ENCODE data around the gene GAS6. TPM values are rescaled to one million over a fixed set of nuclear protein-coding genes. Genes with fewer than 3 reads are reported as not detected.
"Not testable (repeated sequence)": the region's sequence is repeated elsewhere in the genome, so short reads cannot be mapped to it uniquely, and the experiment has no call there.

GAS6 gene
- total RNA-seq = 67.4 to 74.1 TPM (median 71.5 TPM) in 3 replicates

- Mint-ChIP-seq H3K4me1 (peaks cover 42% of the 10 kb centered on the region), H3K4me3 (peak within 1 kb of the TSS; percentile 70), H3K27ac (peak within 1 kb of the TSS; percentile 14), H3K36me3 (no peaks in the 10 kb centered on the region), H3K27me3 (ENCODE audit: low read depth) (peaks cover 46% of the 10 kb centered on the region), H3K9me3 (no peaks in the 10 kb centered on the region)
- TF ChIP-seq, protein P1, sequence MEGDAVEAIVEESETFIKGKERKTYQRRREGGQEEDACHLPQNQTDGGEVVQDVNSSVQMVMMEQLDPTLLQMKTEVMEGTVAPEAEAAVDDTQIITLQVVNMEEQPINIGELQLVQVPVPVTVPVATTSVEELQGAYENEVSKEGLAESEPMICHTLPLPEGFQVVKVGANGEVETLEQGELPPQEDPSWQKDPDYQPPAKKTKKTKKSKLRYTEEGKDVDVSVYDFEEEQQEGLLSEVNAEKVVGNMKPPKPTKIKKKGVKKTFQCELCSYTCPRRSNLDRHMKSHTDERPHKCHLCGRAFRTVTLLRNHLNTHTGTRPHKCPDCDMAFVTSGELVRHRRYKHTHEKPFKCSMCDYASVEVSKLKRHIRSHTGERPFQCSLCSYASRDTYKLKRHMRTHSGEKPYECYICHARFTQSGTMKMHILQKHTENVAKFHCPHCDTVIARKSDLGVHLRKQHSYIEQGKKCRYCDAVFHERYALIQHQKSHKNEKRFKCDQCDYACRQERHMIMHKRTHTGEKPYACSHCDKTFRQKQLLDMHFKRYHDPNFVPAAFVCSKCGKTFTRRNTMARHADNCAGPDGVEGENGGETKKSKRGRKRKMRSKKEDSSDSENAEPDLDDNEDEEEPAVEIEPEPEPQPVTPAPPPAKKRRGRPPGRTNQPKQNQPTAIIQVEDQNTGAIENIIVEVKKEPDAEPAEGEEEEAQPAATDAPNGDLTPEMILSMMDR (IDR thresholded peaks at IDR 0.05; ENCODE audit: unreplicated experiment) = no peak
- DNase-seq (ENCODE audit: low spot score in 2 of 2, unreplicated experiment in 2 of 2) = peak in 1 of 2 experiments; percentile 67
Measured at GRCh38 chr13:113863524-113864272, at the start of gene GAS6. Gene GAS6 (minus strand): TSS chr13:113864076. CDS start chr13:113863920, 156 bp downstream.

GRCh38 chr13:113913408-113913807 is 49.5 kb upstream of the GAS6 start:
- Mint-ChIP-seq H3K27me3 (ENCODE audit: low read depth) (peaks cover 49% of the 10 kb centered on the region), H3K9me3 (peaks cover 20% of the 10 kb centered on the region)
- H3K27ac Mint-ChIP-seq, H3K4me3 Mint-ChIP-seq, H3K4me1 Mint-ChIP-seq, H3K36me3 Mint-ChIP-seq: not testable (repeated sequence)
- peak in 1 of 2 experiments; percentile 13 for DNase-seq (ENCODE audit: low spot score in 2 of 2, unreplicated experiment in 2 of 2)

DNA sequence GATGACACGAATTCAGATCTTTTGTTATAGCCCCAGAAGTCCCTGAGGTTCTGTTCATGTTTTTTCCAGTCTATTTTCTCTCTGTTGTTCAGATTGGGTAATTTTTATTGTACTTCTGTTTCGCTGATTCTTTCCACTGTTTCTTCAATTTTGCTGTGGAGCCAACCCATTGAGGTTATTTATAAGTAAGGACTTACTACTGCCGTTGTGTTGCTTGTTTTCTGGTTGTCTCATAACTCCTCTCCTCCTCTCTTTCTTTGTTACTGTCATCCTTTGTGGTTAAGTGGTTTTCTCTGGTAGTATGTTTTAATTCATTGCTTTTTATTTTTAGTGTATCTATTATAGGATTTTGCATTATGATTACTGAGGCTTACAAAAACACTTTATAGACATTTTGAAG is 48.7 kb upstream of the GAS6 start:
- Mint-ChIP-seq H3K27me3 (ENCODE audit: low read depth) (peaks cover 49% of the 10 kb centered on the region), H3K9me3 (peaks cover 20% of the 10 kb centered on the region), H3K27ac (no peak overlapping the region), H3K4me3 (no peak overlapping the region), H3K36me3 (no peaks in the 10 kb centered on the region), H3K4me1 (peaks cover 17% of the 10 kb centered on the region)
- TF ChIP-seq, protein P1 (IDR thresholded peaks at IDR 0.05; ENCODE audit: unreplicated experiment) = no peak
- no peak for DNase-seq (ENCODE audit: low spot score in 2 of 2, unreplicated experiment in 2 of 2)

GRCh38 chr13:113907635-113908617 is 44.0 kb upstream of the GAS6 start:
- DNase-seq (ENCODE audit: low spot score in 2 of 2, unreplicated experiment in 2 of 2) = no peak
- peaks cover 27% of the 10 kb centered on the region for H3K4me1 Mint-ChIP-seq

DNA sequence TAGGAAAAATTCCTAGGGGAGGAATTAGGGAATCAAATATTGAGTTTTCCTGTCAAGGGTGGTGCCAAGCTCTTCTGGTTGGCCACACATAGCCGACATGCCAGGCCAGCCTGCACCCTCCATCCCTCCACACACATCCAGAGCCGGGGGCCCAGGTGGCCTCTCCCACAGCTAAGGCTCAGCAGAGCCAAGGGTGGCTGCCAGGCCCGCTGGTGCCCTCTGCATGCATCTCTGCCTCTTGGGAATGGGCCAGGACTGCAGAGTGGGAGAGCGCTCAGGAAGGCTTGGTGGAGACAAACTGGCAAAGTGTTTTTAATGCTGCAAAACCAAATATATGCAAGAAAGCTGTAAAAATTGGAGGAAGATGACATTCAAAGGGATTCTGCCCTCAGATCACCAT is 42.7 kb upstream of the GAS6 start:
- TF ChIP-seq, protein P1 (IDR thresholded peaks at IDR 0.05; ENCODE audit: unreplicated experiment) = no peak
- Mint-ChIP-seq H3K27ac (no peak overlapping the region), H3K4me1 (peaks cover 30% of the 10 kb centered on the region), H3K27me3 (ENCODE audit: low read depth) (peaks cover 7% of the 10 kb centered on the region), H3K9me3 (peaks cover 9% of the 10 kb centered on the region), H3K36me3 (no peaks in the 10 kb centered on the region), H3K4me3 (no peak overlapping the region)
- DNase-seq (ENCODE audit: low spot score in 2 of 2, unreplicated experiment in 2 of 2) = peak in 1 of 2 experiments; percentile 30

More at GRCh38 chr13:113907635-113908617, 44.0 kb upstream of the GAS6 start:
- Mint-ChIP-seq H3K9me3 (peaks cover 20% of the 10 kb centered on the region), H3K4me3 (no peak overlapping the region), H3K36me3 (no peaks in the 10 kb centered on the region), H3K27me3 (ENCODE audit: low read depth) (peaks cover 16% of the 10 kb centered on the region), H3K27ac (peak overlapping the region; percentile 89)
- TF ChIP-seq, protein P1 (IDR thresholded peaks at IDR 0.05; ENCODE audit: unreplicated experiment) = no peak
